ENCODE data around the gene MAN1C1.

DNA sequence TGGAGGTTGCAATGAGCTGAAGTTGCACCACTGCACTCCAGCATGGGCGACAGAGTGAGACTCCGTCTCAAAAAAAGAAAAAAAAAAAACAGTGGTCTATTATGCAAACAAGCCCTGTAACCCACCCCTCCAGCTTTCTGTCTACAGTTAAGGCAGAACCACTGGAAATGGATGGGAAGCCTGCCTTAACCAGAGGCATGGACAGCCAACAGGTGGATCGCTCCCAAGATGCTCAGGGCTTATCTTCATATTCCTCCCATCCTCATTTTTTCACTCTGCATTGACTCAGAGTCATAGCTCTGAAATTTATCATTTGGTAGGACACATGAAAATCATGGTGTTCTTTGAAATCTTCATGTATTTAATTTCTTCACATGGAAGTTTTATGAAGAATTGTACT, 211.9 kb downstream of the MAN1C1 start:
- TF ChIP-seq, protein P1, sequence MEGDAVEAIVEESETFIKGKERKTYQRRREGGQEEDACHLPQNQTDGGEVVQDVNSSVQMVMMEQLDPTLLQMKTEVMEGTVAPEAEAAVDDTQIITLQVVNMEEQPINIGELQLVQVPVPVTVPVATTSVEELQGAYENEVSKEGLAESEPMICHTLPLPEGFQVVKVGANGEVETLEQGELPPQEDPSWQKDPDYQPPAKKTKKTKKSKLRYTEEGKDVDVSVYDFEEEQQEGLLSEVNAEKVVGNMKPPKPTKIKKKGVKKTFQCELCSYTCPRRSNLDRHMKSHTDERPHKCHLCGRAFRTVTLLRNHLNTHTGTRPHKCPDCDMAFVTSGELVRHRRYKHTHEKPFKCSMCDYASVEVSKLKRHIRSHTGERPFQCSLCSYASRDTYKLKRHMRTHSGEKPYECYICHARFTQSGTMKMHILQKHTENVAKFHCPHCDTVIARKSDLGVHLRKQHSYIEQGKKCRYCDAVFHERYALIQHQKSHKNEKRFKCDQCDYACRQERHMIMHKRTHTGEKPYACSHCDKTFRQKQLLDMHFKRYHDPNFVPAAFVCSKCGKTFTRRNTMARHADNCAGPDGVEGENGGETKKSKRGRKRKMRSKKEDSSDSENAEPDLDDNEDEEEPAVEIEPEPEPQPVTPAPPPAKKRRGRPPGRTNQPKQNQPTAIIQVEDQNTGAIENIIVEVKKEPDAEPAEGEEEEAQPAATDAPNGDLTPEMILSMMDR (conservative IDR thresholded peaks at IDR 0.05 in 1 of 2, IDR thresholded peaks at IDR 0.05 in 1 of 2; ENCODE audit: extremely low read depth in 1 of 2, insufficient read depth in 1 of 2, low read depth in 1 of 2, low read length in 2 of 2), result no peak
- TF ChIP-seq EZH2 (IDR thresholded peaks at IDR 0.05; ENCODE audit: borderline replicate concordance, low read length), result no peak
